H1 (cell line): ENCODE results near the gene MACF1. TPM values are rescaled to one million over a fixed set of nuclear protein-coding genes. Genes with fewer than 3 reads are reported as not detected.

ENCODE experiments used
- CTCF ChIA-PET: fragments of 300-600 bp; sonication (Branson Sonifier 250); formaldehyde crosslinking; loops from one replicate; lab custom pipeline; 2021; ENCODE audit not compliant: partially characterized antibody; lab: Charles Lee
- POLR2A ChIA-PET: fragments of 300-600 bp; sonication (Branson Sonifier 250); formaldehyde crosslinking; loops from one replicate; lab custom pipeline; 2021; ENCODE audit warnings: inconsistent platforms; ENCODE audit not compliant: partially characterized antibody; lab: Charles Lee
- DNase-seq, 2 experiments: peaks; one replicate each; pipeline versions ENCODE4 v3.0.0 to v3.0.0-alpha.2; 2010 to 2022; ENCODE audit warnings: low spot score in 2 of 2, low read depth in 1 of 2, mixed read lengths in 1 of 2
- FAIRE-seq: peaks from 2 replicates; lab custom pipeline; 2011; peaks lifted over from hg19 to GRCh38; lab: Jason Lieb, UNC
- H2AFZ ChIP-seq: 2 replicates; pipeline ENCODE4 v1.8.1; 2012; ENCODE audit warnings: low read length, inconsistent platforms
- H2AK5ac ChIP-seq: 2 replicates; pipeline ENCODE4 v1.6.1; 2013; ENCODE audit warnings: low read depth, low read length
- H2BK120ac ChIP-seq: replicated peaks from 2 replicates; pipeline ENCODE3; 2013; ENCODE audit warnings: low read depth, low read length, inconsistent platforms
- H2BK12ac ChIP-seq: 2 replicates; pipeline ENCODE4 v1.6.1; 2013; ENCODE audit warnings: low read depth, low read length
- H2BK15ac ChIP-seq: 2 replicates; pipeline ENCODE4 v1.6.1; 2013; ENCODE audit warnings: low read length
- H2BK20ac ChIP-seq: 2 replicates; pipeline ENCODE4 v1.6.1; 2013; ENCODE audit warnings: low read length
- H2BK5ac ChIP-seq: 2 replicates; pipeline ENCODE4 v1.6.1; 2013; ENCODE audit warnings: low read depth, low read length
- H3K14ac ChIP-seq: 2 replicates; pipeline ENCODE4 v1.6.1; 2013; ENCODE audit warnings: inconsistent platforms; ENCODE audit not compliant: insufficient read length
- H3K18ac ChIP-seq: 2 replicates; pipeline ENCODE4 v1.6.1; 2013; ENCODE audit warnings: low read length; ENCODE audit errors: extremely low read depth
- H3K23ac ChIP-seq: 2 replicates; pipeline ENCODE4 v1.6.1; 2013; ENCODE audit warnings: inconsistent platforms; ENCODE audit not compliant: insufficient read length
- H3K23me2 ChIP-seq: 2 replicates; pipeline ENCODE4 v1.6.1; 2013; ENCODE audit warnings: low read depth, low read length
- H3K27ac ChIP-seq: 2 replicates; pipeline ENCODE4 v1.6.1; 2011; ENCODE audit warnings: low read depth, low read length, inconsistent platforms
- H3K27me3 ChIP-seq, 4 experiments: replicated peaks in 1 of 4; 1 replicate in 1 of 4; 2 replicates in 3 of 4; pipeline versions ENCODE4 v1.6.1 to v1.8.1; 2011 to 2013; ENCODE audit warnings: low read length in 3 of 4, mild to moderate bottlenecking in 3 of 4, inconsistent platforms in 2 of 4, mixed read lengths in 2 of 4, moderate library complexity in 1 of 4; ENCODE audit not compliant: control insufficient read depth in 3 of 4, insufficient read depth in 3 of 4; ENCODE audit errors: extremely low read depth in 1 of 4
- H3K36me3 ChIP-seq, 4 experiments: 2 replicates each; pipeline versions ENCODE4 v1.6.1 to v1.8.1; 2011 to 2013; ENCODE audit warnings: mild to moderate bottlenecking in 4 of 4, low read length in 3 of 4, moderate library complexity in 2 of 4, control low read depth in 1 of 4, inconsistent platforms in 1 of 4; ENCODE audit not compliant: insufficient read depth in 4 of 4, control insufficient read depth in 2 of 4
- H3K4ac ChIP-seq: replicated peaks from 2 replicates; pipeline ENCODE3; 2013; ENCODE audit warnings: low read length, low read depth, mixed read lengths, inconsistent platforms; ENCODE audit not compliant: insufficient read length
- H3K4me1 ChIP-seq, 4 experiments: replicated peaks in 1 of 4; 1 replicate in 1 of 4; 2 replicates in 3 of 4; pipeline versions ENCODE4 v1.6.1 to v1.8.1; 2011 to 2013; ENCODE audit warnings: low read length in 3 of 4, inconsistent platforms in 2 of 4, mixed read lengths in 1 of 4; ENCODE audit not compliant: insufficient read depth in 4 of 4, control insufficient read depth in 3 of 4
- H3K4me2 ChIP-seq, 2 experiments: 2 replicates each; pipeline versions ENCODE4 v1.6.1 to v1.8.1; 2011 to 2013; ENCODE audit warnings: low read depth in 2 of 2, low read length in 2 of 2, control low read depth in 1 of 2, inconsistent platforms in 1 of 2, mild to moderate bottlenecking in 1 of 2; ENCODE audit not compliant: insufficient read depth in 1 of 2
- H3K4me3 ChIP-seq, 4 experiments: fragments of 200-600, 300-600 bp in 1 of 4; sonication (generic), shearing (Covaris generic), sonication (Bioruptor Twin) in 1 of 4; 2 replicates each; pipeline versions ENCODE4 v1.5.1 to v1.8.1; 2011 to 2016; ENCODE audit warnings: low read length in 4 of 4, low read depth in 3 of 4, control low read depth in 2 of 4, inconsistent platforms in 2 of 4, mild to moderate bottlenecking in 2 of 4, mixed read lengths in 1 of 4, moderate library complexity in 1 of 4; ENCODE audit not compliant: insufficient read depth in 2 of 4; ENCODE audit errors: extremely low read depth in 1 of 4
- H3K56ac ChIP-seq: replicated peaks from 2 replicates; pipeline ENCODE3; 2013; ENCODE audit warnings: low read depth, mild to moderate bottlenecking, mixed read lengths, low read length, inconsistent platforms; ENCODE audit not compliant: insufficient read length
- H3K79me1 ChIP-seq: 2 replicates; pipeline ENCODE4 v1.6.1; 2013; ENCODE audit warnings: low read depth, low read length, control low read depth
- H3K79me2 ChIP-seq, 2 experiments: 2 replicates each; pipeline versions ENCODE4 v1.6.1 to v1.8.1; 2012 to 2013; ENCODE audit warnings: low read length in 2 of 2, mild to moderate bottlenecking in 2 of 2, inconsistent platforms in 1 of 2; ENCODE audit not compliant: insufficient read depth in 2 of 2, control insufficient read depth in 1 of 2
- H3K9ac ChIP-seq, 4 experiments: replicated peaks in 1 of 4; 1 replicate in 1 of 4; 2 replicates in 3 of 4; pipeline versions ENCODE4 v1.6.1 to v1.8.1; 2011 to 2013; ENCODE audit warnings: low read depth in 3 of 4, low read length in 3 of 4, control low read depth in 2 of 4, mild to moderate bottlenecking in 2 of 4, moderate library complexity in 2 of 4, inconsistent platforms in 1 of 4; ENCODE audit errors: extremely low read depth in 1 of 4
- H3K9me3 ChIP-seq, 2 experiments: 2 replicates each; pipeline versions ENCODE4 v1.6.1 to v1.8.1; 2012 to 2013; ENCODE audit warnings: mild to moderate bottlenecking in 2 of 2, moderate library complexity in 2 of 2, control low read depth in 1 of 2, inconsistent platforms in 1 of 2, low read depth in 1 of 2, low read length in 1 of 2, mixed read lengths in 1 of 2; ENCODE audit not compliant: insufficient read depth in 2 of 2
- H4K20me1 ChIP-seq, 2 experiments: replicated peaks in 1 of 2; 2 replicates each; pipeline versions ENCODE3 to v1.8.1; 2011 to 2013; ENCODE audit warnings: inconsistent platforms in 2 of 2, low read length in 2 of 2, mild to moderate bottlenecking in 1 of 2; ENCODE audit not compliant: insufficient read depth in 2 of 2, control insufficient read depth in 1 of 2
- H4K5ac ChIP-seq: 2 replicates; pipeline ENCODE4 v1.6.1; 2013; ENCODE audit warnings: low read length, low read depth, mixed read lengths, inconsistent platforms; ENCODE audit not compliant: insufficient read length
- H4K8ac ChIP-seq: 2 replicates; pipeline ENCODE4 v1.8.0; 2013; ENCODE audit warnings: mild to moderate bottlenecking, moderate library complexity, low read length, inconsistent platforms; ENCODE audit not compliant: insufficient read depth; ENCODE audit errors: extremely low read depth
- H4K91ac ChIP-seq: replicated peaks from 2 replicates; pipeline ENCODE3; 2013; ENCODE audit warnings: low read length, mixed read lengths, inconsistent platforms; ENCODE audit not compliant: insufficient read length
- BCL11A ChIP-seq, 2 experiments: IDR thresholded peaks; one replicate each; pipeline ENCODE4 v1.6.1; 2011; ENCODE audit warnings: low read depth in 2 of 2, low read length in 2 of 2, mild to moderate bottlenecking in 2 of 2
- E2F6 ChIP-seq: IDR thresholded peaks from 2 replicates; pipeline ENCODE4 v1.6.1; 2012; ENCODE audit warnings: inconsistent platforms
- EZH2 ChIP-seq: fragments of 200-600 bp; sonication (generic); IDR thresholded peaks from 2 replicates; pipeline ENCODE4 v1.7.1; 2012; ENCODE audit warnings: low read depth, mild to moderate bottlenecking, moderate library complexity, low read length, inconsistent platforms; ENCODE audit not compliant: severe bottlenecking
- HDAC2 ChIP-seq, 2 experiments: fragments of 300-600 bp in 1 of 2; sonication (generic) in 1 of 2; IDR thresholded peaks; 2 replicates each; pipeline ENCODE4 v1.6.1; 2011 to 2012; ENCODE audit warnings: low read depth in 2 of 2, low read length in 2 of 2, mild to moderate bottlenecking in 2 of 2, moderate library complexity in 2 of 2, borderline replicate concordance in 1 of 2, inconsistent platforms in 1 of 2
- RAD21 ChIP-seq, 2 experiments: IDR thresholded peaks in 1 of 2; conservative IDR thresholded peaks in 1 of 2; 2 replicates each; pipeline ENCODE4 v1.6.1; 2011; ENCODE audit warnings: low read depth in 2 of 2, low read length in 2 of 2, improper control_type of control experiment in 1 of 2, inconsistent platforms in 1 of 2, mild to moderate bottlenecking in 1 of 2, moderate library complexity in 1 of 2
- RBBP5 ChIP-seq: IDR thresholded peaks from 2 replicates; pipeline ENCODE4 v1.7.1; 2012; ENCODE audit warnings: low read depth, mild to moderate bottlenecking, inconsistent platforms, low read length, moderate library complexity, borderline replicate concordance
- RNF2 ChIP-seq: fragments of 200-900, 300-1000 bp; sonication (generic); IDR thresholded peaks from 2 replicates; pipeline ENCODE4 v1.7.1; 2016; ENCODE audit warnings: borderline replicate concordance, low read depth, mild to moderate bottlenecking, antibody characterized with exemption, low read length; ENCODE audit not compliant: poor library complexity, severe bottlenecking; ENCODE audit errors: missing control alignments
- SP2 ChIP-seq: IDR thresholded peaks from 2 replicates; pipeline ENCODE4 v1.6.1; 2012; ENCODE audit warnings: mild to moderate bottlenecking, low read length, inconsistent platforms
- SP4 ChIP-seq: IDR thresholded peaks from 2 replicates; pipeline ENCODE4 v1.6.1; 2012; ENCODE audit warnings: low read length, inconsistent platforms
- SUZ12 ChIP-seq: fragments of 200-600 bp; sonication (generic); IDR thresholded peaks from 2 replicates; pipeline ENCODE4 v1.6.1; 2012; ENCODE audit warnings: mild to moderate bottlenecking, inconsistent platforms, low read length, moderate library complexity, mixed read lengths
- TAF1 ChIP-seq: IDR thresholded peaks from 2 replicates; pipeline ENCODE4 v1.6.1; 2011; ENCODE audit warnings: mild to moderate bottlenecking, low read depth, low read length
- TAF7 ChIP-seq: optimal IDR thresholded peaks from 2 replicates; pipeline ENCODE3; 2011; ENCODE audit warnings: low read depth, mild to moderate bottlenecking, inconsistent platforms, low read length, moderate library complexity, borderline replicate concordance
- TEAD4 ChIP-seq: IDR thresholded peaks from 2 replicates; pipeline ENCODE4 v1.6.1; 2012; ENCODE audit warnings: low read depth, low read length, inconsistent platforms, mixed read lengths
- WGBS, 2 experiments: shearing (Covaris generic) in 1 of 2; methylation state at CpG; one replicate each; pipeline versions ENCODE4 v1.1.6 to v1.1.7; 2013 to 2015; ENCODE audit warnings: low lambda C conversion rate in 2 of 2, mixed read lengths in 2 of 2, inconsistent platforms in 1 of 2, low coverage in 1 of 2, missing lambda C conversion rate in 1 of 2; ENCODE audit not compliant: insufficient replicate concordance in 2 of 2, insufficient coverage in 1 of 2, insufficient read length in 1 of 2; ENCODE audit errors: extremely low coverage in 1 of 2, missing lambda C conversion rate in 1 of 2; 5-methylcytosine and 5-hydroxymethylcytosine counted together
- polyA plus RNA-seq, 7 experiments: library from polyadenylated mRNA; depleted of rRNA in 3 of 7; stranded (reverse) in 5 of 7; unstranded in 2 of 7; fragments of >200 nt in 5 of 7; fragments of 200-250 nt in 2 of 7; gene quantifications; 1 replicate in 5 of 7; 2 replicates in 1 of 7; 4 replicates in 1 of 7; pipeline versions ENCODE4 v1.2.1 to v1.2.3, GENCODE V29; 2011 to 2013; ENCODE audit warnings: missing spikeins in 2 of 7, mixed read lengths in 2 of 7
- total RNA-seq: library from RNA; stranded (reverse); fragmentation: NEBNext Ultra II Directional; extraction: Animal tissue kit (Norgen Biotek cat#: 25700); gene quantifications from 2 replicates; pipeline ENCODE4 v1.2.1, GENCODE V29; 2021

MACF1 gene
- total and polyA plus RNA-seq, 2 of the 8 experiments (the other 6 are each of a cell fraction or from before 2014, with no cell fraction given): 59.8 to 285 TPM

GRCh38 chr1:39310015-39310414 is 105.5 kb downstream of the MACF1 start:
- Histone ChIP-seq H3K79me2 (no peaks in the 10 kb centered on the region), H2BK5ac (no peak overlapping the region), H4K5ac (no peak overlapping the region), H3K9me3 (no peaks in the 10 kb centered on the region), H3K79me1 (no peaks in the 10 kb centered on the region), H2BK120ac (no peak overlapping the region), H2AFZ (no peak overlapping the region), H2BK20ac (no peak overlapping the region), H4K91ac (no peak overlapping the region), H2BK15ac (no peak overlapping the region), H3K23ac (no peak overlapping the region), H4K8ac (no peak overlapping the region), H3K36me3 (peaks cover 7 to 50% (median 27%) of the 10 kb centered on the region in 4 experiments; a peak in 7 of 8 replicates), H3K18ac (no peak overlapping the region), H4K20me1 (no peaks in the 10 kb centered on the region), H3K4ac (no peak overlapping the region), H2AK5ac (no peak overlapping the region), H2BK12ac (no peak overlapping the region), H3K56ac (no peak overlapping the region), H3K27me3 (no peaks in the 10 kb centered on the region), H3K4me3 (no peak overlapping the region), H3K4me2 (no peak overlapping the region), H3K14ac (no peak overlapping the region), H3K23me2 (no peaks in the 10 kb centered on the region), H3K9ac (no peak overlapping the region), H3K27ac (no peak overlapping the region), H3K4me1 (no peaks in the 10 kb centered on the region)
- FAIRE-seq: no peak
- ChIA-PET POLR2A (no interaction called here), CTCF (interaction anchor here (0.6 to 1.5 kb wide), 3 partner anchors 82 to 208 kb away, joined by 3 to 4 read pairs (median 3); no protein-coding TSS in a partner anchor)
- DNase-seq: no peak
- 95% methylated on average over 6 of the region's 6 CpGs; no CpG with 5 or more reads in 1 of the 2 experiments for WGBS, 2 experiments
- no peak for TF ChIP-seq RNF2
- no peak for TF ChIP-seq BCL11A (IDR thresholded peaks at IDR 0.05; ENCODE audit: low read depth in 2 of 2, low read length in 2 of 2)
- TF ChIP-seq RBBP5: no peak
- no peak for TF ChIP-seq TEAD4
- no peak for TF ChIP-seq EZH2
- TF ChIP-seq RAD21 (IDR thresholded peaks at IDR 0.05 in 1 of 2, conservative IDR thresholded peaks at IDR 0.05 in 1 of 2; ENCODE audit: low read depth in 2 of 2, low read length in 2 of 2): no peak
- no peak for TF ChIP-seq SP2
- no peak for TF ChIP-seq E2F6
- TF ChIP-seq TAF7: no peak
- TF ChIP-seq HDAC2 (IDR thresholded peaks at IDR 0.05; ENCODE audit: borderline replicate concordance in 1 of 2, low read depth in 2 of 2, low read length in 2 of 2): no peak
- TF ChIP-seq SP4: no peak
- no peak for TF ChIP-seq SUZ12
- TF ChIP-seq TAF1: no peak
